Measurements from ENCODE around the gene SRSF6. TPM values are rescaled to one million over a fixed set of nuclear protein-coding genes. Genes with fewer than 3 reads are reported as not detected.
"Not testable (repeated sequence)": the region's sequence is repeated elsewhere in the genome, so short reads cannot be mapped to it uniquely, and the experiment has no call there.

Gene SRSF6
- total RNA-seq = 151 TPM

DNA sequence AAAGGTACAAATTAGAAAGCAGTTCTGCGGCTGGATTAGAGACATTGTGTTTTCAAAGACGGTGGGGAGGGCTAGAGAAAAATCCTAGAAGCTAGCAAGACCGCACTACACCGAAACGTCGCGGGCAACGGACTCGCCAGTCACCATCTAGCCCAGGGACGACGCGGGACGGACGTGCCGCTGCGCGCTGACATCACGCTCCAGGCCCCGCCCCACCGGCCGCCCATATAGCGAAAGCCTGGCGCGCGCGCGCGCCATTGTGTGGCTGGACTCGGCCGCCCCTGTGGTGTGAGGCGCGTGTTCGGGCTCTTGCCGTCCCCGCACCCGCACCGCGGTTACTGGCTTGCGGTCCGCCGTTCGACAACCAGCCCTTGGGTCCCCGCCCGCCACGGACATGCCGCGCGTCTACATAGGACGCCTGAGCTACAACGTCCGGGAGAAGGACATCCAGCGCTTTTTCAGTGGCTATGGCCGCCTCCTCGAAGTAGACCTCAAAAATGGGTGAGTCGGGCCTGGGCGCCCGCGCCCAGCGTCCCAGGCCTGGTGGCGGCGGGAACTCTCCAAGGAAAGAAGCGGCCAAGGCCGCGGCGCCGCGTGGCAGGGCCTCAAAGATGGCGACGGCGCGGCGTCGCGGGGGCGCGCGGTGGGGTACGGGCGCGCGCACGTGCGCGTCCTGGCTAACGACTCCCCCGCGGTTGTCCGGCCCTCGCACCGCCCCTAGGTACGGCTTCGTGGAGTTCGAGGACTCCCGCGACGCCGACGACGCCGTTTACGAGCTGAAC, at the start of gene SRSF6:
TSS of gene SRSF6 (plus strand) at position 257 of the 782 bp plus-strand sequence. CDS start at position 395, 138 bp downstream.
- peak; percentile 95 for DNase-seq (ENCODE audit: low spot score)

DNA sequence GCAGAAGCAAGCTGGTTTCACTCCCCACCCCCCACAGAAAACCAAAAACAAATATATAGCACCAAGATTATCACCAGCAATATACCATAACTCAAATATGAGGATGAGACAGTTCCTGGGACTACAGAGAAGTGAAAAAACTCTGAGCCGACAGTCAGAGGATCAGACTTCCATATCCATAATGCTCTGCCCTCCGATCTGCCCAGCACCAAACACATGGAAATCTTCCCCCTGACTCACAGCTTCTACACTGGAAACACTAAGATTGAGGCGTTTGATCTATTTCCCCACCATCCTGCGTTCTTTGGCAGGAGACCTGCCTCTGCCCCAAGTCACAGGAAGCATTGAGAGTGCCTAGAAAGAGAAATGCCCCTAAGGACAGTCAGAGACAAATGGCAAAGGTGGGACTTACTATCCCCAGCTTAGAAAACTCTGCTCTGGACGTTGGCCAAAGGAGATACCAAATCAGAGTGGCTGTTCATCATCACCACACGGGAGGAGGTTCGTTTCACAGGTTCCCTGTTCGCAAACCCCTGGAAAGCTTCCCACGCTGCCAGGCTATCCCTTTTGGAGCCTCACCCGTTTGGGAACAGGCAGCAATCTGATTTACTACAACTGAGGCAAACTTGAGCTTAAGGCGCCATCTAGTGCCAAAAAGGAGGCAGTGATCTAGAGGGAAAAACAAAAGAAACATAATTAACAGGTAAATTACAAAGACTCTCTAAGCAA, 48.7 kb upstream of the SRSF6 start:
- DNase-seq (ENCODE audit: low spot score) = no peak

DNA sequence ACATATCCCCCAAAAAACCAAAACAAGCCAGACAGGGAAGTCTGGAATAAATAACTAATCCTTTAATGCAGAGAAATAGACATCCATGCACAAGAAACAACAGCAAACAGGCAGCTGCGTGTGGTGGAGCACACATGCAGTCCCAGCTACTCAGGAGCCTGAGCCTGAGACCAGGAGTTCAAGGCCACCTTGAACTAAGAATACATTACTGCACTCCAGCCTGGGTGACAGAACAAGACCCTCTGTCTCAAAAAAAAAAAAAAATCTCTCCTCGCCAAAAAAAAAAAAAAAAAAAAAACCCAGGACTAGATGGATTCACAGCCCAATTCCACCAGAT, 48.2 kb upstream of the SRSF6 start:
- DNase-seq (ENCODE audit: low spot score) = no peak

DNA sequence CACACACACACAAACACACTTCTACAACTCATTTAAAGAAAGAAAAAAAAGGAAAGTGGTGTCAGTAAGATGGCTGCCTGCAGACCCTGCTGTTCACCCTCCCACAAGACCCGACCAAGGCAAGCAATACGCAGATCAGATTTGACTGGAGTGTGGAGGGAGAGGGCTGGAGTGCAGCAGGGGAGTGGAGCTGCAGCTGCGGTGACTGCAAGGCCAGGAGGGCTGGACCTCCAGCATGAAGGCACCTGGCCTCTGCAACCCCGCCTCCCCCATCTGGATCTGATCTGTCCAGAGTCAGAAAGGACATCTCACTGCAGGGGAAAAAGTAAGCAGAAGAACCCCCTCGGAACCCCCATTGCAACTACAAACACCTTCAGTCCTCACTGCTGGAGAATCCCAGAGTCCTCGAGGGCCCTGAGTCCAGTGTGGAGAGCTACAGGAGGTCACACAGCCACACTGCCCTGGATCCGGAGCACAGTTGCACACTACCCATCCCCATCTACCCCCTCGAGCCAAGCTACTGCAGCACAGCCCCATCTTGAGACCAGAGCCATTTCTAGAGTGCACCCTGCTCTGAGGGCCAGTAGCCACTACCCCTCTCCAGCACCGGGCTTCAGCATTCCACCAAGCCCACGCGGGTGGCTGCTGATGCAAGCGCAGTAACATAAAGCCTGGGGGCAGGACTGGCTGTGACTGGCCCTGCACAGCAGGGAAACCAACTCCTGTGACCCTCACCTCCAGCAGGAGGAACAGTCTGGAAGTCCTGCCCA, 41.9 kb upstream of the SRSF6 start:
- DNase-seq (ENCODE audit: low spot score) = no peak

DNA sequence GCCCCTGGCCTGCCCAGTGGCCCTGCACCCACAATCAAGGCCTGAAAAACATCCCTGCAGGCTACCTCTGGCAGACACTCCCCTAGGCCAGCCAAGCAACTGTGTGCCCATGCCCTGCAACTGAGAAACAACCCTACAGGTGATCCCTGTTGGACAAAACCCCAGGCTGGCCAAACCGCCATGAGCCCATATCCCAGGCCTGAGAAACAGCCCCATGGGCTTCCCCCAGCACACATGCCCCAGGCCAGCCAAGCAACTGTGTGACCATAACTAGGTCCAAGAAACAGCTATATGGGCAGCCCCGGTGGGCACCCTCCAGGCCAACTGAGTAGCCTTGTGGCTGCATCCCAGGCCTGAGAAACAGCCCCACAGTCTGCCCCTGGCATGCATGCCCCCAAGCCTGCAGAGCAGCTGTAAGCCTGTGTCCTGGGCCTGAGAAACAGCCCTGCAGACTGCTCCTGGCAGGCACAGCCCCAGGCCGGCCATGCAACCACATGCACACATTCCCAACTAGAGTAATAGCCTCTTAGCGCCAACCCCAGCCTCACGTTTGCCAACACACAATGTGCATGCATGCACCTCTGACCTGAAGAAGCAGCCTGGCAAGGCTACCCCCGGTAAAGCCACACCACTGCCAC, 41.0 kb upstream of the SRSF6 start:
- no peak for DNase-seq (ENCODE audit: low spot score)

DNA sequence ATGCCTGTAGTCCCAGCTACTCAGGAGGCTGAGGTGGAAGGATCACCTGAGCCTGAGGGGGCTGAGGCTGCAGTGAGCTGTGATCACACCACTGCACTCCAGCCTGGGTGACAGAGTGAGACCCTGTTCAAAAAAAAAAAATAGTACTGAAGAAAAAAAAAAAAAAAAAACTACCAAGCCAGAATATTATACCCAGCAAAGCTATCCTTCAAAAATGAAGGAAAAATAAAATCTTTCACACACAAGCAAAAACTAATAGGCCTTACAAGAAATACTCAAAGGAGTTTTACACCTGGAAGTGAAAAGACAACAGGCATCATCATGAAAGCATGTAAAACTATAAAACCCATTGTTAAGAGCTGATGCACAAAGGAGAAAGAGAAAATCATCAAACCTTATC, 37.5 kb upstream of the SRSF6 start:
- DNase-seq (ENCODE audit: low spot score) = no peak

DNA sequence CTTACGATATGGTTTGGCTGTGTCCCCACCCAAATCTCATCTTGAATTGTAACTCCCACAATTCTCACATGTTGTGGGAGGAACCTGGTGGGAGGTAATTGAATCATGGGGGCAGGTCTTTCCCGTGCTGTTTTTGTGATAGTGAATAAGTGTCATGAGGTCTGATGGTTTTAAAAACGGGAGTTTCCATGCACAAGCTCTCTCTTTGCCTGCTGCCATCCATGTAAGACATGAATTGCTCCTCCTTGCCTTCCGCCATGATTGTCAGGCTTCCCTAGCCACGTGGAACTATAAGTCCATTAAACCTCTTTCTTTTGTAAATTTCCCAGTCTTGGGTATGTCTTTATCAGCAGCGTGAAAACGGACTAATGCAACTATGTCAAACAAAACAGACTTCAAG, 36.8 kb upstream of the SRSF6 start:
- DNase-seq (ENCODE audit: low spot score) = not testable (repeated sequence)

DNA sequence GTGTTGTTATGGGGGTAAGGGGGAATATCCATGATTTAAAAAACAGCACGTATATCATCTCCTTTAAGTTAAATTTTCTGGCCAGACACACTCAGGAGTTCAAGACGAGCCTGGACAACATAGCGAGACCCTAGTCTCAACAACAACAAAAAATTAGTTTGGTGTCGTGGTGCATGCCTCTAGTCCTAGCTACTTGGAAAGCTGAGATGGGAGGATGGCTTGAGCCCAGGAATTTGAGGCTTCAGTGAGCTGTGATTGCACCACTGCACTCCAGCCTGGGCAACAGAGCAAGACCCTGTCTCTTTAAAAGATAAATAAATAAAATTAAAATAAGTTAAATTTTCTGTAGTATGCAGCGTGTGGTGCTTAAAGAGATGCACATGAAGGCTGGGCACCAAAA, 31.5 kb upstream of the SRSF6 start:
- DNase-seq (ENCODE audit: low spot score) = no peak

DNA sequence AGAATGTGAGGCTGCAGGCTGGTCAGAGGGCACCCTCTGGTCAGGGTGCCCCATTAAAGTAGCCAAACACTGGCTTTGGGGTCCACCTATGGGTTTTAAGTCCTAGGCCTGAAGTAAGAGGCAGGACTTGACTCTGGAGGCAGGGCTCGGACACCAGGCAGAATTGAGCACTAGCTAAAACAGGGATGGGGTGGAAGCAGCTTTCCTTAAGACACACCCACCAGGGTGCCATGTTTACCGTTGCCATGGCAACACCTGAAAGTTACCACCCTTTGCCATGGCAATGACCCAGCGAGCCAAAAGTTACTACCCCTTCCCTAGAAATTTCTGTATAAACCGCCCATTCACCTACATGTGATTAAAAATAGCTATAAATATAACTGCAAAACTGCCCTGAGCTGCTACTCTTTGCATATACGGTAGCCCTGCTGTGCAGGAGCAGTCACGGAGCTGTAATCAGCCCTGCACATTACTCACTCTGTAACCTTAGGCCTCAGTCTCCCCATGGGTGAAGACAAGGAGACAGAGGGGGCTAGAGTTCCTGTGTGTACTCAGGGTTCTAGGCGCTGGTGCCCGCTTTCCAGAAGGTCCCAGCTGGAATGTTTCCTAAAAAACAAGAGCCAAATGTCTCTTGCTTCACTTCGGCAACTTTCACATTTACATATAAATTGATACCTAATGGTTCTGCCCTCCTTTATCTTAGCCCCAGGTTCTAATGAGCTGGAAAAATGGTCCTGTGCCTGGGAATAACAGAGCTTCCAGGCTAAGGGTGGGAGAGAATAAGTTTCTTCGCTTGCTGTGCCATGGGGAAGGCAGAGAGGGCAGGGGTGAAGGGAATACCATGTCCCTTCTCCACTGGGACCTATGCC, 27.2 kb upstream of the SRSF6 start:
- DNase-seq (ENCODE audit: low spot score) = no peak

DNA sequence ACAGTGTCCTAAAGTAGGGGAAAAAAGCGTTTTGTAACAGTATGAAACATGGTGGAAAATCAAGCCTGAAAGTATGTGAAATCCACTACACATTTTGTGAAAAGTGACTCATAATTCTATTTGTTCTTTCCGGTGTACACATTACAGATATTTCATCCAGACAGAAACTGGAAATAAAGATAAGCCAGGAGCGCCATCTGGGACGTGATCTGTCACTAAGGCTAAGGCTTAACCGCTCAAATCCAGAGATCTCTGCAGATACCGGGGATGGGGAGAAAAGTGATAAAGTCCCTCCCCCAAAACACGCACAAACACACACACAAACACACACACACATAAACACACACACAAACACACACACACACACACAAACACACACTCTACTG, 26.6 kb upstream of the SRSF6 start:
- no peak for DNase-seq (ENCODE audit: low spot score)

DNA sequence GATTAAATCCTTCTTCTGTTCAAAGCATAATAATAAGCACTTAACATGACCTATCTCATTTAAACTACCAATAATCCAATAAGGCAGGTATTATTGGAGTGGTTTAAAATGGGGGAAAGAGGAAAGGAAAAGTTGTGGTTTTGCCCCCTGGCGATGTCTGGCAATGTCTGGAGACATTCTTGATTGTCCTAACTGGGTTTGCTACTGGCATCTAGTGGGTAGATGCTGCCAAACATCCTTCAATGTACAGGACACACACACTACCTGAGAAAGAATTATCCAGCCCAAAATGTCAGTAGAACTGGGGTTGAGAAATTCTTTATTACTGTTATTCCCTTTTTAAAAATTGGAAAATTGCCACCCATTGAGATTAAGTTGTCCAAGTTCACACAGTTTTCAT, 25.2 kb upstream of the SRSF6 start:
- no peak for DNase-seq (ENCODE audit: low spot score)

DNA sequence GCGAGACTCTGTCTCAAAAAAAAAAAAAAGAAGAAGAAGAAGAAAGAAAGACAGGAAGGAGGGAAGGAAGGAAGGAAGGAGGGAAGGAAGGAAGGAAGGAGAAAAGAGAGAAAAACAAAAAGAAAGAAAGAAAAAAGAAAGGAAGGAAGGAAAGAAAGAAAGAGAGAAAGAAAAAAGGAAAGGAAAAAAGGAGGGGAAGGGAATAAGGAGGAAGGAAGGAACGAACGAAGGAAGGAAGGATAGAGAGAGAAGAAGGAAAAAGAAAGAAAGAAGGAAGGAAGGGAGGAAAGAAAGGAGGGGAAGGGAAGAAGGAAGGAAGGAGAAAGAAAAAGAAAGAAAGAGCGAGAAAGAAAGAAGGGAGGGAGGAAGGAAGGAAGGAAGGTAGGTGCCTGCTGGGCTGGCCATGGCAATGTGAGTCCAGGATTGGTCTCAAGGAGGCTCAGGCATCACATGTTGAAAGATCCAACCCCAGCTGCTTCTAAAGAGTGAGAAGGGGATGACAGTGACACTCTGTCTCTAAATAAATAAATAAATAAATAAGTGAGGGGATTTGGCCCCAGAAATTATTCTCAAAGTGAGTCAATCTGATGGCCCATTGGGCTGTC, 24.3 kb upstream of the SRSF6 start:
- DNase-seq (ENCODE audit: low spot score) = no peak

DNA sequence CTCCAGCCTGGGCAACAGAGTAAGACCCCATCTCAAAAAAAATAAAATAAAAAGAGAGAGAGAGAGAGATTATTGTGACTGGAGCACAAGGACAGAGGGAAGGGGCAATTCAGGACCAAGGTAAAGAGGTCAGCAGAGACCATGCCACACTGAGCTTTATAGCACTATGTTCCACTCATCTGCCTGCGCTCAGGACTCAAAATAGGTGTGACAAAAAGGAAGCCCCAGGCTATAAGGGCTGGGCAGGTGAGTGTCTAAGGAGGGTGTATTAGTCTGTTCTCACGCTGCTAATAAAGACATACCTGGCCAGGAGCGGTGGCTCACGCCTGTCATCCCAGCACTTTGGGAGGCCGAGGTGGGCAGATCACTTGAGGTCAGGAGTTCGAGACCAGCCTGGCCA, 23.1 kb upstream of the SRSF6 start:
- no peak for DNase-seq (ENCODE audit: low spot score)

DNA sequence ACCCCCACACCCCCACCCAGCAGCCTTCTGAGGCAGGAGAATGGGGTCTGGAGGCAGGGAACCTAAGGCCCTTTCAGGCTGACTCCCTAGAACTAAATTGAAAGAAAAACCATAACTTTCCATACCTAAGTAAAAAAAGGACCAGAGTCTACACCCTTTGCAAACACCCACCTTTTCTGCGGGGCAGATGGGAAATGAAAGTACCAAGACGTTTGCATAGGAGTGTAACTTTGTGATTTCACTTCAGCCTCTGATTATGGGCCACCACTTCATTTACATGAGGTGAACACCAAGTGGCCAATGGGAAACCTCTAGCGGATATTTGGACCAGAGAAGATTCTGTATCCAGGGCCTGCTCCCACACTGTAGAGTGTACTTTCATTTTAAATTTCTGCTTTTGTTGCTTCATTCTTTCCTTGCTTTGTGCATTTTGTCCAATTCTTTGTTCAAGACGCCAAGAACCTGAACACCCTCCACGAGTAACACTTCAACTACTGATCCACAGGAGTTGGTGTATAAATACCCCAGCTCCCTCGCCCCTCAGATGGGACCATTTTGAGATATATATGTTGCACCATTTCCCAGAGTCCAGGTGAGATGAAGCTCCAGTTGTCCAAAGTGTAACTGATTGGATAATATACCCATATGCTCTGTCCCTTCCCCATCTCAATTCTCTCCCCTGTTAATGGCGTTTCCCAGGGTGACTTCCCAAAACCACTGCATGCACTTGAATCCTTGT, 18.9 kb upstream of the SRSF6 start:
- DNase-seq (ENCODE audit: low spot score) = no peak

DNA sequence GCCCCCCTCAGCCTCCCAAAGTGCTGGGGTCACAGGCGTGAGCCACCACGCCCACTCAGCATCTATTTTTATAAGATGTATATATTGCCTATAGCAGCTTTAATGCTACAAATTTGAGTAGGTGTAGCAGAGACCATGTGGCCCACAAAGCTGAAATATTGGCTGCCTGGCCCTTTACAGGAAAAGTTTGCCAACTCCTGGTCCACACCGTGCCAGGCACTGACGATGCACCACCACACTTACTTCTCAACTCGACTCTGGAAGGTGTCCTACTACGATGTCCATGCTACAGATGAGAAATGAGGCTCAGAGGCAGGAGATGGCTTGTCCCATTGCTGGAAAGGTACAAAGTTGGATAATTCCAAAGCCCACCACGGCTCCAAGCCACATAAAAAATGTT, 17.2 kb upstream of the SRSF6 start:
- DNase-seq (ENCODE audit: low spot score) = no peak

DNA sequence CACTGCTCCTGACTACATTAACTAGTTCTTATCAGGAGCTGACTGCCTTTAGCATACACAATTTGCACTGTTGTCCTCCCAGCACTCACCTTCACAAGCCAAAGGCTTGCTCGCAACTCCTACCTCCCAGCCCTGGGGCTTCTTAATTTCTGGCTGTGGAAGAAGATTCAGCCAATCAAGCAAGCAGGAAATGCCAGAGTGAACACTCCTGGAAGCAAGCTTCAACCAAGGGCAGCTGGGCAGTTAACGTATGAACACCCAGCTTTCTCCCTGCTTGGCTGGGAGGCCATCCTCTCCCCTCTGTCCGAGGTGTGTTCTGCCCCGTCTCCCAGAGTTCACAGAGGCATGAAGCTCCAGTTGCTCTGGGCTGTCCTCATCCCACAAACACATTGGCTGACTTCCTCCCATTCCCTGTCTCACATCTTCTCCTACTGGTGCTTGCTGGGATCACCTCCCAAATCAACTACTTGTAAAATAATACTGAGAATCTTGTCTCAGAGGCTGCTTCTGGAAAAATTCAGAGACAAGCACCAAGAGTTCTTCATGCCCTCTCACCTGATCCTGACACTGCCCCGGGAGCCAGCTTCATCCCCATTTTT, 15.3 kb upstream of the SRSF6 start:
- no peak for DNase-seq (ENCODE audit: low spot score)

DNA sequence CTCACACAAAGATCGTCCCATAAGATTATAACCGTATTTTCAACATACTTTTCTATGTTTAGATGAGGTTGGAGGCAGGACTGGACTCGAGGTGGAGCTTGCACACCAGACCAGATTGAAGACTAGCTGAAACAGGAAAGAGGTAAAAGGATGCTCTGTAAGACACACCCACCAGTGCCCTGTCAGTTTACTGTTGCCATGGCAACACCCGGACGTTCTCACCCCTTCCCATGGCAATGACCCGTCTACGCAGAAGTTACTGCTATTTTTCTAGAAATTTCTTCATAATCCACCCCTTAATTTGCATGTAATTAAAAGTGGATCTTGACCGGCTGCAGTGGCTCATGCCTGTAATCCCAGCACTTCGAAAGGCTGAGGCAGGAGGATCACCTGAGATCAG, 13.6 kb upstream of the SRSF6 start:
- no peak for DNase-seq (ENCODE audit: low spot score)

DNA sequence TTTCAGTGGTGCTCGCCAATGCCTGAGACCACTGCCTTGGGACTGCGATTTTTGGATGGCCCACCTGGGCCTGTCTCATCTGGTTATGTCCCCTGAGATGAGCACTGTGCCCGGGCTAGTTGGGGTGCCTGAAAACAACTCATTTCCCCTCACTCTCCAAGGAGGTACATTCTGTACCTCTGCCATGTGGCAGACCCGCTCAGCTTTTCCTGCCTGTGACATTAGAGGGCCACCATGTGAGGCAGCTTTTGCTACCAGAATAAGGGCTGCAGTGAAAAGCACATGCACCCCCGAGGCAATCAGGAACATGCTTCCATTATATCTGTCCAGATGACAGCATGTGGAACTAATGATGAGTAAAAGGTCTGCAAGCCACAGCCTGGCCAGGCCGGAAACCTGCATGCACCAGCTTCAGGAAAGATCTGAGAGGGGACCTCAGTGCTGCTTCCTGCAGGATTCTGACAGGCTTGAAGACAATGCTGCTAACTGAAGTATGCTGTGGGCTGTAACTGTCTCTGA, 11.3 kb upstream of the SRSF6 start:
- no peak for DNase-seq (ENCODE audit: low spot score)

DNA sequence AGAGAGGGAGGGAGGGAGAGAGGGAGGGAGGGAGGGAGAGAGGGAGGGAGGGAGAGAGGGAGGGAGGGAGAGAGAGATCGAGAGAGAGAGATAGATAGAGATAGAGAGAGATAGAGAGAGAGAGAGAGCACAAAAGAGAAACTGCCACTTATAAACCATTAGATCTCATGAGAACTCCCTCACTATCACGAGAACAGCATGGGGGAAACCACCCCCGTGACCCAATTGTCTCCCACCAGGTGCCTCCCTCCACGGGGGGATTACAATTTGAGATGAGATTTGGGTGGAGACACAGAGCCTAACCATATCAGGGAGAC, 9.3 kb upstream of the SRSF6 start:
- not testable (repeated sequence) for DNase-seq (ENCODE audit: low spot score)

All from mucosa of gallbladder (tissue), 1 donor.